Cortex of kidney (tissue), 1 donor: ENCODE measurements around the gene STYXL2.

Source experiments
- DNase-seq: peaks from one replicate; lab custom pipeline; 2025; lab: John Stamatoyannopoulos, UW

The STYXL2 gene

GRCh38 chr1:167136191-167136614, 42.3 kb downstream of the STYXL2 start:
- no peak for DNase-seq

DNA sequence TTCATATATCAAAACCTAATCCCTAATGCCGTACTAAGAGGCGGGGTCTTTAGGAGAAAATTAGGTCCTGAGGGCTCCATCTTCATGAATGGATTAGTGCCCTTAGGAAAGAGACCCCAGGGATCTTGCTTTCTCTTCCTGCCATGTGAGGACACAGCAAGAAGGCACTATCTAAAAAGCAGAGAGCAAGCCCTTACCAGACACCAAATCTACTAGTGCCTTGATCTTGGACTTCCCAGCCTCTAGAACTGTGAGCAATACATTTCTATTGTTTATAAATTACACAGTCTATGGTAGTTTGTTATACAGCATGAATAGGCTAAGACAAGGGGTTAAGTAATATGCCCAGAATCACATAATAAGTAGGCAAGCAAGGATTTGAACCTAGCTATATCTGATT, 42.9 kb downstream of the STYXL2 start:
- DNase-seq, result no peak

GRCh38 chr1:167137332-167137781, 43.5 kb downstream of the STYXL2 start:
- no peak for DNase-seq

- no peak for DNase-seq
Measured at GRCh38 chr1:167137793-167138510, 44.1 kb downstream of the STYXL2 start.

GRCh38 chr1:167138703-167139102, 44.8 kb downstream of the STYXL2 start:
- no peak for DNase-seq

- no peak for DNase-seq
Measured at GRCh38 chr1:167141963-167142362, 48.1 kb downstream of the STYXL2 start.
